ENCODE measurements around the gene EGFL7.

Gene EGFL7

GRCh38 chr9:136692185-136693134, 29.7 kb downstream of the EGFL7 start:
- H3K4me1 ChIP-seq (ENCODE audit: control insufficient read depth, insufficient read depth, low read length, unreplicated experiment): peaks cover 12% of the 10 kb centered on the region
- no peaks in the 10 kb centered on the region for H3K79me2 ChIP-seq (ENCODE audit: control insufficient read depth, insufficient read depth, low read length, unreplicated experiment)
- no peak overlapping the region for H3K27ac ChIP-seq (ENCODE audit: low read depth, low read length)
- H3K27me3 ChIP-seq (ENCODE audit: insufficient read depth, low read length): no peaks in the 10 kb centered on the region
- H2AFZ ChIP-seq (ENCODE audit: low read length, unreplicated experiment): no peak overlapping the region
- no peak overlapping the region for H3K4me3 ChIP-seq (ENCODE audit: low read depth, low read length)
- H3K36me3 ChIP-seq (ENCODE audit: insufficient read depth, low read length): no peaks in the 10 kb centered on the region

GRCh38 chr9:136693135-136693489, 30.4 kb downstream of the EGFL7 start:
- peaks cover 17% of the 10 kb centered on the region for H3K4me1 ChIP-seq (ENCODE audit: control insufficient read depth, insufficient read depth, low read length, unreplicated experiment)
- no peak overlapping the region for H3K4me3 ChIP-seq (ENCODE audit: low read depth, low read length)
- H3K27me3 ChIP-seq (ENCODE audit: insufficient read depth, low read length): no peaks in the 10 kb centered on the region
- no peaks in the 10 kb centered on the region for H3K36me3 ChIP-seq (ENCODE audit: insufficient read depth, low read length)
- H3K79me2 ChIP-seq (ENCODE audit: control insufficient read depth, insufficient read depth, low read length, unreplicated experiment): no peaks in the 10 kb centered on the region
- H3K27ac ChIP-seq (ENCODE audit: low read depth, low read length): no peak overlapping the region
- no peak overlapping the region for H2AFZ ChIP-seq (ENCODE audit: low read length, unreplicated experiment)

GRCh38 chr9:136693490-136694162, 30.9 kb downstream of the EGFL7 start:
- no peaks in the 10 kb centered on the region for H3K79me2 ChIP-seq (ENCODE audit: control insufficient read depth, insufficient read depth, low read length, unreplicated experiment)
- no peak overlapping the region for H3K27ac ChIP-seq (ENCODE audit: low read depth, low read length)
- peaks cover 17% of the 10 kb centered on the region for H3K4me1 ChIP-seq (ENCODE audit: control insufficient read depth, insufficient read depth, low read length, unreplicated experiment)
- no peaks in the 10 kb centered on the region for H3K36me3 ChIP-seq (ENCODE audit: insufficient read depth, low read length)
- H3K27me3 ChIP-seq (ENCODE audit: insufficient read depth, low read length): no peaks in the 10 kb centered on the region
- H2AFZ ChIP-seq (ENCODE audit: low read length, unreplicated experiment): no peak overlapping the region
- H3K4me3 ChIP-seq (ENCODE audit: low read depth, low read length): no peak overlapping the region

- Histone ChIP-seq H2AFZ (ENCODE audit: low read length, unreplicated experiment) (no peak overlapping the region), H3K36me3 (ENCODE audit: insufficient read depth, low read length) (no peaks in the 10 kb centered on the region), H3K79me2 (ENCODE audit: control insufficient read depth, insufficient read depth, low read length, unreplicated experiment) (no peaks in the 10 kb centered on the region), H3K27ac (ENCODE audit: low read depth, low read length) (no peak overlapping the region), H3K27me3 (ENCODE audit: insufficient read depth, low read length) (no peaks in the 10 kb centered on the region), H3K4me1 (ENCODE audit: control insufficient read depth, insufficient read depth, low read length, unreplicated experiment) (peaks cover 17% of the 10 kb centered on the region), H3K4me3 (ENCODE audit: low read depth, low read length) (no peak overlapping the region)
Measured at GRCh38 chr9:136694163-136694871, 31.6 kb downstream of the EGFL7 start.

- Histone ChIP-seq H3K27ac (ENCODE audit: low read depth, low read length) (no peak overlapping the region), H2AFZ (ENCODE audit: low read length, unreplicated experiment) (no peak overlapping the region), H3K4me1 (ENCODE audit: control insufficient read depth, insufficient read depth, low read length, unreplicated experiment) (peaks cover 17% of the 10 kb centered on the region), H3K36me3 (ENCODE audit: insufficient read depth, low read length) (no peaks in the 10 kb centered on the region), H3K4me3 (ENCODE audit: low read depth, low read length) (no peak overlapping the region), H3K27me3 (ENCODE audit: insufficient read depth, low read length) (no peaks in the 10 kb centered on the region), H3K79me2 (ENCODE audit: control insufficient read depth, insufficient read depth, low read length, unreplicated experiment) (no peaks in the 10 kb centered on the region)
Measured at GRCh38 chr9:136694872-136695247, 32.1 kb downstream of the EGFL7 start.

- H3K27me3 ChIP-seq (ENCODE audit: insufficient read depth, low read length): no peaks in the 10 kb centered on the region
- H3K79me2 ChIP-seq (ENCODE audit: control insufficient read depth, insufficient read depth, low read length, unreplicated experiment): no peaks in the 10 kb centered on the region
- peaks cover 17% of the 10 kb centered on the region for H3K4me1 ChIP-seq (ENCODE audit: control insufficient read depth, insufficient read depth, low read length, unreplicated experiment)
- no peak overlapping the region for H2AFZ ChIP-seq (ENCODE audit: low read length, unreplicated experiment)
- H3K4me3 ChIP-seq (ENCODE audit: low read depth, low read length): no peak overlapping the region
- H3K36me3 ChIP-seq (ENCODE audit: insufficient read depth, low read length): no peaks in the 10 kb centered on the region
- H3K27ac ChIP-seq (ENCODE audit: low read depth, low read length): no peak overlapping the region
Measured at GRCh38 chr9:136695435-136695895, 32.7 kb downstream of the EGFL7 start.

- Histone ChIP-seq H3K27ac (ENCODE audit: low read depth, low read length) (no peak overlapping the region), H3K27me3 (ENCODE audit: insufficient read depth, low read length) (no peaks in the 10 kb centered on the region), H3K4me3 (ENCODE audit: low read depth, low read length) (no peak overlapping the region), H3K79me2 (ENCODE audit: control insufficient read depth, insufficient read depth, low read length, unreplicated experiment) (no peaks in the 10 kb centered on the region), H3K36me3 (ENCODE audit: insufficient read depth, low read length) (no peaks in the 10 kb centered on the region), H2AFZ (ENCODE audit: low read length, unreplicated experiment) (no peak overlapping the region), H3K4me1 (ENCODE audit: control insufficient read depth, insufficient read depth, low read length, unreplicated experiment) (peaks cover 17% of the 10 kb centered on the region)
Measured at GRCh38 chr9:136695955-136696354, 33.2 kb downstream of the EGFL7 start.

GRCh38 chr9:136696502-136696901, 33.8 kb downstream of the EGFL7 start:
- no peaks in the 10 kb centered on the region for H3K79me2 ChIP-seq (ENCODE audit: control insufficient read depth, insufficient read depth, low read length, unreplicated experiment)
- peaks cover 17% of the 10 kb centered on the region for H3K4me1 ChIP-seq (ENCODE audit: control insufficient read depth, insufficient read depth, low read length, unreplicated experiment)
- H2AFZ ChIP-seq (ENCODE audit: low read length, unreplicated experiment): no peak overlapping the region
- no peaks in the 10 kb centered on the region for H3K36me3 ChIP-seq (ENCODE audit: insufficient read depth, low read length)
- no peaks in the 10 kb centered on the region for H3K27me3 ChIP-seq (ENCODE audit: insufficient read depth, low read length)
- H3K4me3 ChIP-seq (ENCODE audit: low read depth, low read length): no peak overlapping the region
- no peak overlapping the region for H3K27ac ChIP-seq (ENCODE audit: low read depth, low read length)

GRCh38 chr9:136697146-136697820, 34.6 kb downstream of the EGFL7 start:
- Histone ChIP-seq H2AFZ (ENCODE audit: low read length, unreplicated experiment) (no peak overlapping the region), H3K36me3 (ENCODE audit: insufficient read depth, low read length) (no peaks in the 10 kb centered on the region), H3K4me1 (ENCODE audit: control insufficient read depth, insufficient read depth, low read length, unreplicated experiment) (peaks cover 17% of the 10 kb centered on the region), H3K4me3 (ENCODE audit: low read depth, low read length) (peak overlapping the region; percentile 47), H3K79me2 (ENCODE audit: control insufficient read depth, insufficient read depth, low read length, unreplicated experiment) (no peaks in the 10 kb centered on the region), H3K27ac (ENCODE audit: low read depth, low read length) (no peak overlapping the region), H3K27me3 (ENCODE audit: insufficient read depth, low read length) (no peaks in the 10 kb centered on the region)

- Histone ChIP-seq H3K4me1 (ENCODE audit: control insufficient read depth, insufficient read depth, low read length, unreplicated experiment) (peaks cover 17% of the 10 kb centered on the region), H2AFZ (ENCODE audit: low read length, unreplicated experiment) (no peak overlapping the region), H3K27me3 (ENCODE audit: insufficient read depth, low read length) (no peaks in the 10 kb centered on the region), H3K79me2 (ENCODE audit: control insufficient read depth, insufficient read depth, low read length, unreplicated experiment) (no peaks in the 10 kb centered on the region), H3K36me3 (ENCODE audit: insufficient read depth, low read length) (no peaks in the 10 kb centered on the region), H3K27ac (ENCODE audit: low read depth, low read length) (no peak overlapping the region), H3K4me3 (ENCODE audit: low read depth, low read length) (peak overlapping the region; percentile 47; the same call in 1 of the 2 replicates)
Measured at GRCh38 chr9:136697821-136698526, 35.3 kb downstream of the EGFL7 start.
